WTC11 (cell line): ENCODE data around the gene BMP5. TPM values are rescaled to one million over a fixed set of nuclear protein-coding genes. Genes with fewer than 3 reads are reported as not detected.

Experiments
- ATAC-seq: fragments of 200-7000 bp; cut with Tn5 transposase; 2 replicates; pipeline ENCODE4 v1.10.0; 2021; ENCODE audit warnings: mild to moderate bottlenecking, moderate library complexity
- CTCF ChIA-PET: fragments of 300-600 bp; sonication (Branson Sonifier 250); formaldehyde crosslinking; loops from one replicate; lab custom pipeline; 2021; ENCODE audit warnings: antibody characterized with exemption; lab: Charles Lee
- POLR2A ChIA-PET: fragments of 350-600 bp; sonication (Branson Sonifier 250); formaldehyde crosslinking; loops from one replicate; lab custom pipeline; 2021; ENCODE audit warnings: antibody characterized with exemption; lab: Charles Lee
- DNase-seq: peaks from one replicate; pipeline ENCODE4 v3.0.0; 2021; ENCODE audit warnings: low spot score
- H3K27ac Mint-ChIP-seq: 2 replicates; pipeline ENCODE4 v1.8.0; 2021; ENCODE audit warnings: mixed read lengths
- H3K27me3 Mint-ChIP-seq: 2 replicates; pipeline ENCODE4 v1.8.0; 2021; ENCODE audit warnings: low read depth, mild to moderate bottlenecking, moderate library complexity, mixed read lengths
- H3K36me3 Mint-ChIP-seq: 2 replicates; pipeline ENCODE4 v1.8.0; 2021; ENCODE audit warnings: mixed read lengths
- H3K4me1 Mint-ChIP-seq: 2 replicates; pipeline ENCODE4 v1.8.0; 2022; ENCODE audit warnings: mixed read lengths
- H3K4me3 Mint-ChIP-seq: 2 replicates; pipeline ENCODE4 v1.8.0; 2021; ENCODE audit warnings: mild to moderate bottlenecking, moderate library complexity, mixed read lengths
- H3K9me3 Mint-ChIP-seq: 2 replicates; pipeline ENCODE4 v1.8.0; 2021; ENCODE audit warnings: mixed read lengths
- ATF2 ChIP-seq: sonication (generic); formaldehyde crosslinking; IDR thresholded peaks from 2 replicates; pipeline ENCODE4 v1.8.1; 2022; ENCODE audit warnings: low read depth, missing genetic modification reagents, borderline replicate concordance
- ELF4 ChIP-seq: sonication (generic); formaldehyde crosslinking; IDR thresholded peaks from 2 replicates; pipeline ENCODE4 v1.8.1; 2022; ENCODE audit warnings: low read depth, mild to moderate bottlenecking, moderate library complexity, missing genetic modification reagents
- EMX1 ChIP-seq: fragments of 250-450 bp; sonication (Bioruptor Pico); IDR thresholded peaks from 2 replicates; pipeline ENCODE4 v1.8.0; 2021; ENCODE audit warnings: mild to moderate bottlenecking
- FOXP1 ChIP-seq: sonication (generic); formaldehyde crosslinking; IDR thresholded peaks from 2 replicates; pipeline ENCODE4 v1.8.0; 2022; ENCODE audit warnings: missing genetic modification reagents, mild to moderate bottlenecking, moderate library complexity, borderline replicate concordance
- GABPB1 ChIP-seq: sonication (generic); formaldehyde crosslinking; IDR thresholded peaks from 2 replicates; pipeline ENCODE4 v1.8.1; 2023; ENCODE audit warnings: mild to moderate bottlenecking, missing genetic modification reagents
- IRF2 ChIP-seq: sonication (generic); formaldehyde crosslinking; IDR thresholded peaks from 2 replicates; pipeline ENCODE4 v1.8.0; 2022; ENCODE audit warnings: low read depth, missing genetic modification reagents, borderline replicate concordance
- MXD4 ChIP-seq: fragments of 250-450 bp; sonication (Bioruptor Pico); IDR thresholded peaks from 2 replicates; pipeline ENCODE4 v1.8.0; 2021; ENCODE audit warnings: mild to moderate bottlenecking, moderate library complexity, borderline replicate concordance
- NFE2L1 ChIP-seq: sonication (generic); formaldehyde crosslinking; IDR thresholded peaks from 2 replicates; pipeline ENCODE4 v1.8.1; 2023; ENCODE audit warnings: missing genetic modification reagents
- NR1H2 ChIP-seq: sonication (generic); formaldehyde crosslinking; IDR thresholded peaks from 2 replicates; pipeline ENCODE4 v1.9.0; 2021; ENCODE audit warnings: mild to moderate bottlenecking, moderate library complexity, missing genetic modification reagents
- NR3C1 ChIP-seq: sonication (generic); formaldehyde crosslinking; conservative IDR thresholded peaks from 2 replicates; pipeline ENCODE4 v1.8.1; 2023; ENCODE audit warnings: low read depth, mild to moderate bottlenecking, missing genetic modification reagents
- OVOL2 ChIP-seq: fragments of 250-450 bp; sonication (Bioruptor Pico); IDR thresholded peaks from 2 replicates; pipeline ENCODE4 v1.9.0; 2021; ENCODE audit warnings: mild to moderate bottlenecking, borderline replicate concordance
- PREB ChIP-seq: sonication (generic); formaldehyde crosslinking; IDR thresholded peaks from 2 replicates; pipeline ENCODE4 v1.8.1; 2022; ENCODE audit warnings: mild to moderate bottlenecking, missing genetic modification reagents, moderate library complexity, borderline replicate concordance
- ZNF121 ChIP-seq: sonication (generic); formaldehyde crosslinking; IDR thresholded peaks from 2 replicates; pipeline ENCODE4 v1.8.0; 2023; ENCODE audit warnings: missing genetic modification reagents
- ZNF396 ChIP-seq: fragments of 250-450 bp; sonication (Bioruptor Pico); IDR thresholded peaks from 2 replicates; pipeline ENCODE4 v1.8.0; 2021; ENCODE audit warnings: mild to moderate bottlenecking, moderate library complexity, borderline replicate concordance
- ZNF425 ChIP-seq: fragments of 250-450 bp; sonication (Bioruptor Pico); conservative IDR thresholded peaks from 2 replicates; pipeline ENCODE4 v1.9.0; 2021; ENCODE audit warnings: mild to moderate bottlenecking
- total RNA-seq: library from RNA; stranded (reverse); gene quantifications from 3 replicates; pipeline ENCODE4 v1.2.3, GENCODE V29; 2021
- TF ChIP-seq, protein P1 (sequence below): sonication (generic); formaldehyde crosslinking; conservative IDR thresholded peaks from 2 replicates; pipeline ENCODE4 v1.8.1; 2022; ENCODE audit warnings: mild to moderate bottlenecking, missing genetic modification reagents
- TF ChIP-seq, protein P2 (sequence below): sonication (generic); formaldehyde crosslinking; IDR thresholded peaks from 2 replicates; pipeline ENCODE4 v1.8.1; 2023; ENCODE audit warnings: mild to moderate bottlenecking, missing genetic modification reagents, moderate library complexity
- TF ChIP-seq, protein P3 (sequence below): fragments of 250-450 bp; sonication (Bioruptor Pico); IDR thresholded peaks from 2 replicates; pipeline ENCODE4 v1.9.0; 2021; ENCODE audit warnings: mild to moderate bottlenecking, borderline replicate concordance
- TF ChIP-seq, protein P4 (sequence below): sonication (generic); formaldehyde crosslinking; IDR thresholded peaks from 2 replicates; pipeline ENCODE4 v1.8.0; 2022; ENCODE audit warnings: mild to moderate bottlenecking, missing genetic modification reagents

BMP5 gene
- total RNA-seq, 1 experiment from 2014 or later = not detected

- no peaks in the 10 kb centered on the region for H3K36me3 Mint-ChIP-seq
- H3K4me3 Mint-ChIP-seq = no peak overlapping the region
- no peaks in the 10 kb centered on the region for H3K9me3 Mint-ChIP-seq
- H3K4me1 Mint-ChIP-seq = peaks cover 35% of the 10 kb centered on the region
- DNase-seq (no peak), ATAC-seq (no peak)
- no peaks in the 10 kb centered on the region; the same call in 1 of the 2 replicates for H3K27me3 Mint-ChIP-seq
- no peak overlapping the region for H3K27ac Mint-ChIP-seq
- POLR2A ChIA-PET = no interaction called here
- TF ChIP-seq EMX1 (CRISPR knock-in tag) (no peak), ATF2 (CRISPR knock-in tag) (no peak), PREB (no peak), NFE2L1 (no peak), IRF2 (CRISPR knock-in tag) (no peak), OVOL2 (no peak), ELF4 (no peak), ZNF425 (CRISPR knock-in tag) (no peak), ZNF121 (CRISPR knock-in tag) (no peak), ZNF396 (CRISPR knock-in tag) (no peak), GABPB1 (CRISPR knock-in tag) (no peak), FOXP1 (CRISPR knock-in tag) (no peak), NR1H2 (CRISPR knock-in tag) (no peak), MXD4 (CRISPR knock-in tag) (no peak), NR3C1 (CRISPR knock-in tag) (no peak)
- TF ChIP-seq, protein P1, sequence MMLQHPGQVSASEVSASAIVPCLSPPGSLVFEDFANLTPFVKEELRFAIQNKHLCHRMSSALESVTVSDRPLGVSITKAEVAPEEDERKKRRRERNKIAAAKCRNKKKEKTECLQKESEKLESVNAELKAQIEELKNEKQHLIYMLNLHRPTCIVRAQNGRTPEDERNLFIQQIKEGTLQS (CRISPR knock-in tag) = no peak
- TF ChIP-seq, protein P2, sequence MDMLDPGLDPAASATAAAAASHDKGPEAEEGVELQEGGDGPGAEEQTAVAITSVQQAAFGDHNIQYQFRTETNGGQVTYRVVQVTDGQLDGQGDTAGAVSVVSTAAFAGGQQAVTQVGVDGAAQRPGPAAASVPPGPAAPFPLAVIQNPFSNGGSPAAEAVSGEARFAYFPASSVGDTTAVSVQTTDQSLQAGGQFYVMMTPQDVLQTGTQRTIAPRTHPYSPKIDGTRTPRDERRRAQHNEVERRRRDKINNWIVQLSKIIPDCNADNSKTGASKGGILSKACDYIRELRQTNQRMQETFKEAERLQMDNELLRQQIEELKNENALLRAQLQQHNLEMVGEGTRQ (CRISPR knock-in tag) = no peak
- TF ChIP-seq, protein P3, sequence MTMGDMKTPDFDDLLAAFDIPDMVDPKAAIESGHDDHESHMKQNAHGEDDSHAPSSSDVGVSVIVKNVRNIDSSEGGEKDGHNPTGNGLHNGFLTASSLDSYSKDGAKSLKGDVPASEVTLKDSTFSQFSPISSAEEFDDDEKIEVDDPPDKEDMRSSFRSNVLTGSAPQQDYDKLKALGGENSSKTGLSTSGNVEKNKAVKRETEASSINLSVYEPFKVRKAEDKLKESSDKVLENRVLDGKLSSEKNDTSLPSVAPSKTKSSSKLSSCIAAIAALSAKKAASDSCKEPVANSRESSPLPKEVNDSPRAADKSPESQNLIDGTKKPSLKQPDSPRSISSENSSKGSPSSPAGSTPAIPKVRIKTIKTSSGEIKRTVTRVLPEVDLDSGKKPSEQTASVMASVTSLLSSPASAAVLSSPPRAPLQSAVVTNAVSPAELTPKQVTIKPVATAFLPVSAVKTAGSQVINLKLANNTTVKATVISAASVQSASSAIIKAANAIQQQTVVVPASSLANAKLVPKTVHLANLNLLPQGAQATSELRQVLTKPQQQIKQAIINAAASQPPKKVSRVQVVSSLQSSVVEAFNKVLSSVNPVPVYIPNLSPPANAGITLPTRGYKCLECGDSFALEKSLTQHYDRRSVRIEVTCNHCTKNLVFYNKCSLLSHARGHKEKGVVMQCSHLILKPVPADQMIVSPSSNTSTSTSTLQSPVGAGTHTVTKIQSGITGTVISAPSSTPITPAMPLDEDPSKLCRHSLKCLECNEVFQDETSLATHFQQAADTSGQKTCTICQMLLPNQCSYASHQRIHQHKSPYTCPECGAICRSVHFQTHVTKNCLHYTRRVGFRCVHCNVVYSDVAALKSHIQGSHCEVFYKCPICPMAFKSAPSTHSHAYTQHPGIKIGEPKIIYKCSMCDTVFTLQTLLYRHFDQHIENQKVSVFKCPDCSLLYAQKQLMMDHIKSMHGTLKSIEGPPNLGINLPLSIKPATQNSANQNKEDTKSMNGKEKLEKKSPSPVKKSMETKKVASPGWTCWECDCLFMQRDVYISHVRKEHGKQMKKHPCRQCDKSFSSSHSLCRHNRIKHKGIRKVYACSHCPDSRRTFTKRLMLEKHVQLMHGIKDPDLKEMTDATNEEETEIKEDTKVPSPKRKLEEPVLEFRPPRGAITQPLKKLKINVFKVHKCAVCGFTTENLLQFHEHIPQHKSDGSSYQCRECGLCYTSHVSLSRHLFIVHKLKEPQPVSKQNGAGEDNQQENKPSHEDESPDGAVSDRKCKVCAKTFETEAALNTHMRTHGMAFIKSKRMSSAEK (CRISPR knock-in tag) = no peak
- TF ChIP-seq, protein P4, sequence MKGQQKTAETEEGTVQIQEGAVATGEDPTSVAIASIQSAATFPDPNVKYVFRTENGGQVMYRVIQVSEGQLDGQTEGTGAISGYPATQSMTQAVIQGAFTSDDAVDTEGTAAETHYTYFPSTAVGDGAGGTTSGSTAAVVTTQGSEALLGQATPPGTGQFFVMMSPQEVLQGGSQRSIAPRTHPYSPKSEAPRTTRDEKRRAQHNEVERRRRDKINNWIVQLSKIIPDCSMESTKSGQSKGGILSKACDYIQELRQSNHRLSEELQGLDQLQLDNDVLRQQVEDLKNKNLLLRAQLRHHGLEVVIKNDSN (CRISPR knock-in tag) = no peak
- CTCF ChIA-PET = no interaction called here
Measured at GRCh38 chr6:55872866-55873265, 2.5 kb downstream of the BMP5 start.
